Ammon's horn (tissue), 1 donor: Measurements from ENCODE around the gene SPIB.
"Not testable (repeated sequence)": the region's sequence is repeated elsewhere in the genome, so short reads cannot be mapped to it uniquely, and the experiment has no call there.

Source experiments
- DNase-seq: peaks from one replicate; pipeline ENCODE4 v3.0.0-alpha.2; 2016; ENCODE audit warnings: low spot score

Gene SPIB

DNA sequence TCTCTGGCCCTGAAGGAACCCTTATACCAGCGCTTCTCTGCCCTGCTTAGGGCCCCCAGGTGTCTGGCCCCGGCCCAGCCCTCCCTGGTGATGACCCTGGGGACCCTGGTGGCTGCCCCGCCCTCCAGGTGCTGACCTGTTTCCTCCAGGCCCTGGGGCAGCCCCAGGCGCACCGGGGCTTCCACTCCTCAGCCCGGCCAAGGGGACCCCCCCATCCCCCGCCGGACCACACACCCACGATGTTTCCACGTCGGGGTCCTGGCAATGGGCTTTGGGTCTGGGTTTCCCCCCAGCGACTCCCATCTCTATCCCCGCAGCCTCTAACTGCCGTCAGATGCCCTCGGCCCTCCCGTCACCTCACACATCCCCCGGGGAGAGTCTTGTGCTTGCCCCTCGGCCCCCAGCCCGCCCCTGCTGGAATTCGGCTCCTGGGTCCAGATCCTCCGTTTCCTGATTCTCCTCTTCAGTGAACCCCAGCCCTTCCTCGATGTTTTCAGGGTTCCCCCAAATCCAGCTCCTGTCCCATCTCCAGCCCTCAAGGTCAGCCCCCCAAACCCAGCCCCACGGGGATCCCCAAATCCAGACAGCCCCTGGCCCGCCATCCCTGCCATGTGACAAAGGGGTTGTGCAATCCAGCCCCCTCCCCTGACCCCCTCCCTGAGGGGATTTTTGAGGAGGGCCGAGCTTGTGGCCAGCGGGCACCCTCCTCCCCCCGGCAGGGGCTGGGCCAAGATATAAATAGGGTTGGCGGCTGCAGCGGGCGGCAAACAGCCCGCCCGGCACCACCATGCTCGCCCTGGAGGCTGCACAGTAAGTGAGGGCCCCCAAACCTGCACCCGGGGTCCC lies at the start of gene SPIB:
Gene SPIB (plus strand): TSS at position 763 of the 846 bp plus-strand sequence. CDS start 25 bp downstream, at position 788.
- no peak for DNase-seq

DNA sequence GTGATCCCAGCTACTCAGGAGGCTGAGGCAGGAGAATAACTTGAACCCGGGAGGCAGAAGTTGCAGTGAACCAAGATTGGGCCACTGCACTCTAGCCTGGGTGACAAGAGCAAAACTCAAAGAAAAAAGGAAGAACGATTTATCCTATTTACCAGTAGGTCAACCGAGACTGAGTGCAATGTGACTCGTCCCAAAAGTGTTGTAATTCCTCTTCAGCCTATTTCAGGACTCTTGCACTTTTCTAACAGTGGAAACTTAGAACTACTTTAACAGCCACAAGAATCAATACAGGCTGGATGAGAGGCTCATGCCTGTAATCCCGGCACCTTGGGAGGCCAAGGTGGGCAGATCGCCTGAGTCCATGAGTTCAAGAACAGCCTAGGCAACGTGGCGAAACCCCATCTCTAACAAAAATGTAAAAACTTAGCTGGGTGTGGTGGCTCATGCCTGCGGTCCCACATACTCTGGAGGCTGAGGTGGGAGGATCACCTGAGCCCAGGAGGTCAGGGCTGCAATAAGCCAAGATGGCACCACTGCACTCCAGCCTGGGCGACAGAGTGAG lies 46.7 kb upstream of the SPIB start:
- DNase-seq, result no peak

DNA sequence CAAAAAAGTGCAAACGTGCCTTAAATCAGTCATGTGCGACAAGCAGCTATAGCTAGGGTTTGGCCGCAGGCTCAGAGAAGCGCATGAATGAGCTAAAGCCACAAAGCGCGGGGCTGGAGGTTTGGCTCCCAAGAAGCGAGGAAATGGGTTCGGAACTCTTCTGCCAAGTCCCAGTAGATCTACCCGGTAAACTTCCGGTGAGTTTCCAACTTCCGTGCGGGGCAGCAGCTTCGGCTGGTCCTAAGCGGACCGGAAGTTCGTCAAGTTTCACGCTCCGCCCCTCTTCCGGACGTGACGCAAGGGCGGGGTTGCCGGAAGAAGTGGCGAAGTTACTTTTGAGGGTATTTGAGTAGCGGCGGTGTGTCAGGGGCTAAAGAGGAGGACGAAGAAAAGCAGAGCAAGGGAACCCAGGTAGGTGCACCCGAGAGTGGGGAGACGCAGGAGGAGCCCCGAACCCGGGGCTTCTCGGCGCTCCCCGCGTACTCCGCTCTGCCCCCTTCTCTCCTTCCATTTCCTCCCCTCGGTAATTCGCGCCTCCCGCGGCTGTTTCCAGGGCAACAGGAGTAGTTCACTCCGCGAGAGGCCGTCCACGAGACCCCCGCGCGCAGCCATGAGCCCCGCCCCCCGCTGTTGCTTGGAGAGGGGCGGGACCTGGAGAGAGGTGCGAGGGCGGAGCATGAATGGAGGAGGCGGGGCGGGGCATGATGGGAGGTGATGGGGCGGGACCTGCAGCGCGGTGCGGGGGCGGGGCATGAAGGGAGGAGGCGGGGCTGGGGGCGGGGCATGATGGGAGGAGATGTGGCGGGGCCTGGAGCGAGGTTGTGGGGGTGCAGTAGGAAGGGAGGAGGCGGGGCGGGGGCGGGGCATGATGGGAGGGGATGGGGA lies 42.3 kb upstream of the SPIB start, which contains the start of gene NR1H2:
Gene NR1H2 (plus strand): TSS at position 292 of the 885 bp plus-strand sequence. CDS start 1,149 bp downstream, outside the sequence.
- peak; percentile 98 for DNase-seq

DNA sequence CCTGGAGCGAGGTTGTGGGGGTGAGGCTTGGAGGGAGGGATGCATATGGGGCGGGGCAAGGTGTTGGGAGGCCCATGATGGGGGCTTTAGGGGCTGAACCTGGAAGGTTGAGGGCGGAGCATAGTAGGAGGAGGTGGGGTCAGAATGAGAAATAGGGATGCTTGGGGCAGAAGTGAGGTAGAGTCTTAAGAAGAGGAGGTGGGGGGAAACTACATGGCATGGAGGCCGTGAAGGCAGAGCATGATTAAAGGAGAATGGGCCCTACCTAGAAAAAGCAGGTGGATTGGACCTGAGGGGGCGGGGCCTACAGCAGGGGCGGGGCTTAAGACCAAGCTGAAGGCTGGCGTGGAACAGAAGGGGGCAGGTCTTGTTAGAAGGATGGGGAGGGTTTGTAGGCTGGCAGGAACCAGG lies 41.7 kb upstream of the SPIB start:
- DNase-seq, result no peak

DNA sequence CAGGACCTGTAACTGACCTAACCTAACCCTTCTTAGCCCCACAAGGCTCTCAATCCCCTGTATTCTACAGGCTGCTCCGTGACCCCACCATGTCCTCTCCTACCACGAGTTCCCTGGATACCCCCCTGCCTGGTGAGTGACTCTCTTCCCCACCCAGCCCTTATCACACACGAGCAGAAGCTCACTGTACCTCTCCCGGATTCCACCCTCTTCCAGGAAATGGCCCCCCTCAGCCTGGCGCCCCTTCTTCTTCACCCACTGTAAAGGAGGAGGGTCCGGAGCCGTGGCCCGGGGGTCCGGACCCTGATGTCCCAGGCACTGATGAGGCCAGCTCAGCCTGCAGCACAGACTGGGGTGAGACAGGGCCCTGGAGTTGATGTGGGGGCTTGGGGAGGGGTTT lies 41.2 kb upstream of the SPIB start:
- no peak for DNase-seq

DNA sequence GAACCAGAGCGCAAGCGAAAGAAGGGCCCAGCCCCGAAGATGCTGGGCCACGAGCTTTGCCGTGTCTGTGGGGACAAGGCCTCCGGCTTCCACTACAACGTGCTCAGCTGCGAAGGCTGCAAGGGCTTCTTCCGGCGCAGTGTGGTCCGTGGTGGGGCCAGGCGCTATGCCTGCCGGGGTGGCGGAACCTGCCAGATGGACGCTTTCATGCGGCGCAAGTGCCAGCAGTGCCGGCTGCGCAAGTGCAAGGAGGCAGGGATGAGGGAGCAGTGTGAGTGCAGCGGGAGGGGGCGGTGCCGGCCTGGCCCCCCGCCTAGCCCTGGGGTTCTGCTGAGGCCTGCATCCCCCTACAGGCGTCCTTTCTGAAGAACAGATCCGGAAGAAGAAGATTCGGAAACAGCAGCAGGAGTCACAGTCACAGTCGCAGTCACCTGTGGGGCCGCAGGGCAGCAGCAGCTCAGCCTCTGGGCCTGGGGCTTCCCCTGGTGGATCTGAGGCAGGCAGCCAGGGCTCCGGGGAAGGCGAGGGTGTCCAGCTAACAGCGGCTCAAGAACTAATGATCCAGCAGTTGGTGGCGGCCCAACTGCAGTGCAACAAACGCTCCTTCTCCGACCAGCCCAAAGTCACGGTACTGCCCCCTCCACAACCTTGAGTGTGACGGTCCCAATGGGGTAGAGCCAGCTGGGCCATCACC lies 40.4 kb upstream of the SPIB start:
- no peak for DNase-seq

DNA sequence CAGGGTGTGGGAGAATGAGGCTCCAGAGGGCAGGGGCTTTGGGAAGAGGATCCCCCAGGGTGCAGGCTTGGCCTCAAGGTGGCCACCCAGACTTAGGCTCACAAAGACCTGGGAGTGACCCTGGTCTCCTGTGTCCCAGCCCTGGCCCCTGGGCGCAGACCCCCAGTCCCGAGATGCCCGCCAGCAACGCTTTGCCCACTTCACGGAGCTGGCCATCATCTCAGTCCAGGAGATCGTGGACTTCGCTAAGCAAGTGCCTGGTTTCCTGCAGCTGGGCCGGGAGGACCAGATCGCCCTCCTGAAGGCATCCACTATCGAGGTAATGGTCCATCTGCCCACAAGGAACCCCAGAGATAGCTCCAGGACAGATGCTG lies 39.9 kb upstream of the SPIB start:
- DNase-seq, result no peak

DNA sequence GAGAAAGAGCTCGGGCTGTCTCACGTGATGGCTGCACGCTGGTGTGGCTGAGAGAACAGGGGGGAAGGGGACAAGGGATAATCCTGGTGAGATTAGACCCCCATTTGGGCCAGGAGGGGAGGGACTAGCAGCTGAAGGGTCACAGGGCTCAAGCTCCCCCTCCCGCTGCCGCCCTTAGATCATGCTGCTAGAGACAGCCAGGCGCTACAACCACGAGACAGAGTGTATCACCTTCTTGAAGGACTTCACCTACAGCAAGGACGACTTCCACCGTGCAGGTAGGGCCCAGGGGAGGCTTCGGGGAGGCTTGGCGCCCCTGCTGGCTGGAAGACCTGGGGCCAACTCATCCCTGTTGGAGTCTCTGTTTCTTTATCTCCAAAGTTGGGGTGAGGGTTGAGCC lies 39.1 kb upstream of the SPIB start:
- DNase-seq, result no peak

DNA sequence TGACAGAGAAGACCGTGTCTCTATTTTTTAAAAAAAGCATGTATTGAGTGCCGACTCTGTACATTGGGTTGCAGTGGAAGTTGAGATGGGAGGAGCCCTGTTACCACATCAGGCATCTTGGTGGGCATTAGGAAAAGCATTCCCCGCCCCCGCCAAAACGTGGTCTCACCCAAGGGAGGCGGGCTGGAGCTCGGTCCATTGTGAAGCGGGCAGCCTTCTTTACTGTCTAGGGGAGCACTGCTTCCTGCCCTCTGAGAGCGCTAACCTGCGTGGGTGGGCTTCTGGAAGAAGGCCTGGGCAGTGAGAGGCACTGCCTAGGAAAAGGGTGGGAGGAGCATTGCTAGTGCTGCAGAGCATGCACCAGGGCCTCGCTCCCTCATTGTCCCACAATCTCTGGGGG lies 38.6 kb upstream of the SPIB start:
- no peak for DNase-seq

DNA sequence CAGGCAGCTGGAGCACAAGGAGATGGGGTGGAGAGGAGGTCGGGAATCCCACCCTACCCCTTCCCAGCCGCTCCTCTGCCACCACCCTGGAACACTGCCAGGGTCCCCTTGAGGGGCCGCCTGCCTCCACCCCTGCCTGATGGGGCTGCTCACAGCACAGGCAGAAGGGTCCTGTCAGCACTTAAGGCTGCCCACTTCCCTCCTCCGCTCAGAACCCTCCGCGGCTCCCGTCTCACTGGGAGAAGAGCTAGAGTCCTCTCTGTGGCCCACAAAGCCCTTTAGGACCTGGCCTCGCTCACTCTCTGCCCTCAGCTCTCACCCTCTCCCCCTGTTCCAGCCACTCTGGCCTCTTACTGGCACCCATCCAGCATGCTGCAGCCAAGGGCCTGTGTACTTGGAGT lies 38.0 kb upstream of the SPIB start:
- no peak for DNase-seq

DNA sequence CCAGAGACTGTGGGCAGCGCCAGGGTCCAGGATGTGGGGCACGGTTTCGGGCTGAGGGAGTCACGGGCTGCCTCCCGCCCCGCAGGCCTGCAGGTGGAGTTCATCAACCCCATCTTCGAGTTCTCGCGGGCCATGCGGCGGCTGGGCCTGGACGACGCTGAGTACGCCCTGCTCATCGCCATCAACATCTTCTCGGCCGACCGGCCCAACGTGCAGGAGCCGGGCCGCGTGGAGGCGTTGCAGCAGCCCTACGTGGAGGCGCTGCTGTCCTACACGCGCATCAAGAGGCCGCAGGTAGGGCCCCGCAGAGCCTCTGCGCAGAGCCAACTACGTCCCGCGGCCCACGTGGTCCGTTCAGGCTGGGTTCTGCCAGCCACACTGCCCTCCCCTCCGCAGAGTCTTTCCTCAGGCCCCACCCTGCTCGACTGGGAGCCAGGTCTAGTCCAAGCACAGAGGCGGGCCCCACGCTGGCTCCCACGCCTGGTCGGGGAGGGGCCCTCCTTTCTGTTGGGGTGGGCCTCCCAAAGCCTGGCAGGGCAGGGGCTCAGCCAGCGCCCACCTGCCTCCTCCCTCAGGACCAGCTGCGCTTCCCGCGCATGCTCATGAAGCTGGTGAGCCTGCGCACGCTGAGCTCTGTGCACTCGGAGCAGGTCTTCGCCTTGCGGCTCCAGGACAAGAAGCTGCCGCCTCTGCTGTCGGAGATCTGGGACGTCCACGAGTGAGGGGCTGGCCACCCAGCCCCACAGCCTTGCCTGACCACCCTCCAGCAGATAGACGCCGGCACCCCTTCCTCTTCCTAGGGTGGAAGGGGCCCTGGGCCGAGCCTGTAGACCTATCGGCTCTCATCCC lies 36.6 kb upstream of the SPIB start:
- no peak for DNase-seq

DNA sequence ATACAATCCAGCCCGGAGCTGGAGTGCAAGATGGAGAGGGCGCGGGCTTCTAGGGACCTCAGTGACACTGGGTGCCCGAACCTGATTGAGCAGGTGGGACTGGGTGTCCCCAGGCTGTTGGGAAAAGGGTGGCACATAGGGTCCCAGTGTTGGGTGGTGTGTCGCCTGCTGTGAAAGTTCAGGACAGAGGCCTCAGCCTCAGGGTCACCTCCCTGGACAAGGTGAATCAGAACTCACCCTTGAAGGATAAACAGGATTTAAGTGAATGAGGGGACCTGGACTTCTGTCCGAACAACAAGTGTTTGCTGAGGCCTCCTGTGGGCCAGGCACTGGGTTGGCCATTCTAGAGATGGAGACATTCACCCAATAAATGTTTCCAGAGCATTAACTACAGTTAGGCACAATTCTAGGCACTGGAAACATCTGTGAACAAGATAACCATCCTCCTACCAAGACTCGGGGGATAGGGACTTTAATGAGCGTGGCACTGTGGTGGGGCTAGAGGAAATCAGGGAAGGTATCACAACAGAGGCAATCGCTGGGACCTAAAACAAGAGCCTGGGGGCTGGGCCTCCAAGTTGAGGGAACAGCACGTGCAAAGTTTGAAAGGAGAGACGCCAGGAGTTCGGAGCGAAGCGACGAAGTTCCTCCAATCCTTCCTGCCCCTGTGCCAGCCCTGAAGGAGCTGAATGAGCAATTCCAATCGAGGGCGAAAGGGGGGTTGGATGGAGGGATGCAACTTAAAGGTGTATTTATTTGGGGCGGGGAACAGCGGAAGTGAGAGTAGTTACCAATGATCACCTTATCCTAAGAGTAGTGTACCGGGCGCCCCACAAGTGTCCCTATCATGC lies 35.5 kb upstream of the SPIB start:
- DNase-seq, result no peak

DNA sequence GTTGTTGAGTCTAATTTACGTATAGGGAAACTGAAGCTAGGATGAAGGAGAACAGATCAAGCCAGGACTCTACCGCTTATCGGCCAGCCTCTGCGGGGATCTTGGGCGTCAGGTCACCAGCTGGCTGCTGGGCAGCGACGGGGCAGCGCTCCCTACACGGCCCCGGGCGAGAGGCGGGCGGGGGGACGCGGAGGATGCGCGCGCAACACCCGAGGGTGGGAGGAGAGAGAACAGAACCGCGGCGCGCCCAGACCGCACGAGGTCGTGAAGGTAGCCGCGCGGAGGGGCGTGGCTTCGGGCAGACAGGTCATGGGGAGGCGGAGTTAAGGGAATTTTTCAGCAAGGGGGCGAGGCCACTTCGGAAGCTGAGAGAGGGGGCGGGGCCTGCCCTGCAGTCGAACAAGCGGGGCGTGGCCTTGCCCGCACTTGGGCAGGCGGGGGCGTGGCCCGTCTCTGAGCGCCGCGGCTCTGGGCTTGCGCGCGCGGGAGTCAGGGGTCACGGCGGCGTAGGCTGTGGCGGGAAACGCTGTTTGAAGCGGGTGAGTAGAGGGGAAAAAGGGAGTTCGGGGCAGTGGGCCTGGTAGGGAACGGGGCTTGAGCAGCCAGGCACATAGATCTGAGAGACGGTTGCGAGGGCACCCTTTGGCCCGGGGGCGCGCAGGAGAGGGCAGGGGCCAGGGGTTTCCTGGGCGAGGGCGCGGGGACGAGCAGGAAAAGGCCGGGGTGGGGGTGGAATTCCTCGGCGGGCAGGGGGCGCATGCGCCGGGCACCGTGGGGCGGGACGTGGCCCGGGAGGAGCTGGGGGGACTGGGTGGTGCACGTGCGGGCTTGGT lies 34.7 kb upstream of the SPIB start, which contains the start of gene POLD1:
Gene POLD1 (plus strand): TSS at position 496 of the 833 bp plus-strand sequence. CDS start 14,505 bp downstream, outside the sequence.
- DNase-seq, result peak; percentile 97

DNA sequence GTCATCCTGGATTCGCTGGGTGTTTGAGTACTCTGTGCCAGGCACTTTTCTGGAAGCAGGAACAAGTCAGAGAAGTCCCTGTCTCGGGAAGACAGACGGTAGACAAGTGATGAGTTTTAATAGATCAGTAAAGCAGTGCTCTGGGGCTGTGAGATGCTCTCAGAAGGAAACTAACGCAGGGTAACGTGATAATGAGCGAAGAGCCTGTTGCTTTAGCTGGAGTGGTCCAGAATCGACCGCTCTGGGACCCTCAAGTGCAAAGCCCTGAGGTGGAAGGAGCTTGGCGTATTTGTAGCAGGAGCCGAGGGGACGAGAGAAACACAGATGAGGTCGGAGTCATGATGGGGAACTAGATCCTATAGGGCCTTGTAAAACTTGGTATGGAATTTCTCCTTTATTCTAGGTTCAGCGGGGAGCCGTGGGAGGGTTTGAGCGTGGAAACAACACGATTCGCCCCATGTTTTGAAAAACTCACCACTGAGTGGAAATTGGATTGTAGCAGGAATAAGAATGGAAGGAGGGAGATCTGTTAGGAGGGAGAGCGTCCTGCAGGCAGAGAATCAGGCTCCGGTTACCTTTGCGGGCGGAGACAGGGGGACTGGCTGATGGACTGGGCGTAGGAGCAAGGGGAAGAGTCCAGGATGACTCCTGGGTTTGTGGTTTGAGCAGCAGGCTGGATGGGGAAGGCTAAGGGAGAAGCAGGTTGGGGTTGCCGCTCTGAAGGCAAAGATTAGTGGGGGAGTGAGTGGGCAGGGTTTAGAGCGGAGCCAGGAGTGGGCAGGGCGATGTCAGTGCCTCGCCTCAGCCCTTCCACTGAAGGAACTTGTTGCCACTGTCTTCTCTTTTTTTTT lies 33.8 kb upstream of the SPIB start:
- DNase-seq, result no peak

DNA sequence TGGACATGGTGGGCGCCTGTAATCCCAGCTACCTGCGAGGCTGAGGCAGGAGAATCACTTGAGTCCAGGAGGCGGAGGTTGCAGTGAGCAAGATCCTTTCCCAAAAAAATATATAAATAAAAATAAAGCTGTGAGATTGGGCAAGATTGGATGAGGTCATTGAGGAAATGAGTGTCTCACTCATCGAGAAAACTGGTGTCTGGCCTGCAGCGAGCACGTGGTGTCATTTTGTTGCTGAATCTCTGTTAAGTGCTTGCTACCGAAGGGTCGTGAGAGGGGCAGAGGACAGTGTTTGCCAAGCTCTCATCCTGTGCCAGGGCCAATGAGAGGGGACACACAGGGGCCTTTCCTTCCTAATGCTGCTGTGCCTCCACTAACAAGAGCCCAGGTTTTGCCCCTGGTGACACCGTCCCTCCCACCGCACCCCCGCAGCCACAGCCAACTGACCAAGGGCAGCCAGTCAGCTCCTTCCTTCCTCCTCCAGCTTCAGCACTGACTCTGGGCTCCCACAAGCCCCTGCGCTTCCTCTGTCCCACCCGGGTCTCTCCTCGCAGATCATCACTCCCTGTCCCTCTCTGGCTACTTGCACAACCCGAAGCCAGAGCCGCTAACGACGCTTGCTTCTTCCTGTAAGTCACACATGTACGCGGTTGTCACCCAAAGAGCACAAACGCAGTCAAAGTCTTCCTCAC lies 31.4 kb upstream of the SPIB start:
- peak; percentile 25 for DNase-seq

DNA sequence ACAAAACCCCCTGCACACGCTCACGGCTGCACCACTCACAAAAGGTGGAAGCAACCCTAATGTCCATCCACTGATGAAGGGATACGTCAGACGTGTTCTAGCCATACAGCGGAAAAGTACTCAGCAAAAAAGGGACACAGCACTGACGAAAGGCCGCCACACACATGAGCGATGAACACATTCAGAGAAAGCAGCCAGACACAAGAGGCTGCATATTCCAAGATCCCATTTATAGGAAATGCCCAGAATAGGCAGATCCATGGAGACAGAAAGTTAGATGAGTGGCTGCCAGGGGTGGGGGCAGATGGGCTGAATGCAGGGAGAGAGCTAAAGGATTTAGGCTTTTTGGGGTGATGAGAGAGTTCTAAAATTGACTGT lies 30.9 kb upstream of the SPIB start:
- DNase-seq, result no peak

DNA sequence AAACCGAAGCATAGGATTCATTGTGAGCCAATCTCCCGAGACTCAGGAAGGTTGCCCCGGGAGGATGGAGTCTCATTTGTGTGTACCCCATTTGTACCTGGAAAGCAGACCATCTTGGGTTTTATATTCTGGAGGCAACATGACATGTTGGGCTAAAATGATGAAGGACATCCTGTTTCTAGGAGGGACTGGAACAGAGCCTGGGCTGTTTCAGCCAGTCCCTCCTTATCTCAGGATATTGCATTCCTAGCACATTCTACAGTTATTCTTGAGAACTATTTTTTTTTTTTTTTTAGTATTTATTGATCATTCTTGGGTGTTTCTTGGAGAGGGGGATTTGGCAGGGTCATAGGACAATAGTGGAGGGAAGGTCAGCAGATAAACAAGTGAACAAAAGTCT lies 28.4 kb upstream of the SPIB start:
- not testable (repeated sequence) for DNase-seq
